GM20000 (cell line): ENCODE measurements around the gene ZER1.
"Not testable (repeated sequence)": the region's sequence is repeated elsewhere in the genome, so short reads cannot be mapped to it uniquely, and the experiment has no call there.

Source experiments
- DNase-seq: peaks from one replicate; pipeline ENCODE4 v3.0.0; 2012; ENCODE audit warnings: low spot score
- TF ChIP-seq, protein P1 (sequence below): IDR thresholded peaks from 2 replicates; pipeline ENCODE4 v1.5.1; 2012; ENCODE audit warnings: mild to moderate bottlenecking, control low read depth; ENCODE audit errors: extremely low read depth, missing control alignments

ZER1 gene

DNA sequence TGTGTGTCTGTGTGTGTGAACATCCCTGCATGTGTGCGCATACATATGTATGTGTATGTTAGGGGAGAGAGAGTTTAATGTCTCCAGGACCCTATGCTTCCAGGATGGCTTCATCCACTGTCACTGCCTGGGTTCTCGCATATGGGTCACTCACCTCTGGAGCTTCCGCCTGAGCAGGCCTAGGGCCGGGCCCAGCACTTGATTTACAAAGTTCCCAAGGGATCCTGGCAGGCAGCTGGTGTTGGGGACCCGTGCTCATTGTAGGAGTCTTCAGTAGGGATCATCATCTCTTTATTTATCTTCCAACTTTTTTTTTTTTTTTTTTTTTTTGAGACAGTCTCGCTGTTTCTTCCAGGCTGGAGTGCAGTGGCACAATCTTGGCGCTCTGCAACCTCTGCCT, 28.3 kb upstream of the ZER1 start:
- TF ChIP-seq, protein P1, sequence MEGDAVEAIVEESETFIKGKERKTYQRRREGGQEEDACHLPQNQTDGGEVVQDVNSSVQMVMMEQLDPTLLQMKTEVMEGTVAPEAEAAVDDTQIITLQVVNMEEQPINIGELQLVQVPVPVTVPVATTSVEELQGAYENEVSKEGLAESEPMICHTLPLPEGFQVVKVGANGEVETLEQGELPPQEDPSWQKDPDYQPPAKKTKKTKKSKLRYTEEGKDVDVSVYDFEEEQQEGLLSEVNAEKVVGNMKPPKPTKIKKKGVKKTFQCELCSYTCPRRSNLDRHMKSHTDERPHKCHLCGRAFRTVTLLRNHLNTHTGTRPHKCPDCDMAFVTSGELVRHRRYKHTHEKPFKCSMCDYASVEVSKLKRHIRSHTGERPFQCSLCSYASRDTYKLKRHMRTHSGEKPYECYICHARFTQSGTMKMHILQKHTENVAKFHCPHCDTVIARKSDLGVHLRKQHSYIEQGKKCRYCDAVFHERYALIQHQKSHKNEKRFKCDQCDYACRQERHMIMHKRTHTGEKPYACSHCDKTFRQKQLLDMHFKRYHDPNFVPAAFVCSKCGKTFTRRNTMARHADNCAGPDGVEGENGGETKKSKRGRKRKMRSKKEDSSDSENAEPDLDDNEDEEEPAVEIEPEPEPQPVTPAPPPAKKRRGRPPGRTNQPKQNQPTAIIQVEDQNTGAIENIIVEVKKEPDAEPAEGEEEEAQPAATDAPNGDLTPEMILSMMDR = no peak
- no peak for DNase-seq

DNA sequence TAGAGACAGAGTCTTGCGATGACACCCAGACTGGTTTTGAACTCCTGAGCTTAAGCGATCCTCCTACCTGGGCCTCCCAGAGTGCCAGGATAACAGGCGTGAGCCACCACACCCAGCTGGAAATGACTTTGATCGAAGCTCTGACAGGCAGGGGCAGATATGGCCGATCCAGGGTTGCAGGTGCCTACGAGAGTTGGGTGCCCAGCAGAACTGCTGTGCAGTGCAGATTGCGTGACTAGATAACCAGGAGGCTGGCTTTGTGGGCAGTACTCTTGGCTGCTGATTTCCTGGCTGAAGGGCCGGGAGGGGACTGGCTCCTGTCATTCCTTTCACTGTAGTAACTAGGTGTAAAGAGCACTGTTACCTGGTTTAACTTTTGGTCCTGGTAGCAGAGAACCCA, 27.2 kb upstream of the ZER1 start:
- no peak for DNase-seq
- TF ChIP-seq, protein P1 = no peak

DNA sequence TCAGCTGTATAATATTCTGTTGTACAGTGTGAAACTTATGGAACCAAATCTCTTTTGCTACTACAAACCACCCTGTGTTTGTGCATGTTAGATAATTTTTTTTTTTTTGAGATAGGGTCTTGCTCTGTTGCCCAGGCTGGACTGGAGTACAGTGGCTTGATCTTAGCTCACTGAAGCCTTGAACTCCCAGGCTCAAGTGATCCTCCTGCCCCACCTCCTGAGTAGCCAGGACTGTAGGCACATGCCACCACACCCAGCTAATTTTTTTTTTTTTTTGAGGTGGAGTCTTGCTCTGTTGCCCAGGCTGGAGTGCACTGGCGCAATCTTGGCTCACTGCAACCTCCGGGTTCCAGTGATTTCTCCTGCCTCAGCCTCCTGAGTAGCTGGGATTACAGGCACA, 23.2 kb upstream of the ZER1 start:
- not testable (repeated sequence) for DNase-seq

DNA sequence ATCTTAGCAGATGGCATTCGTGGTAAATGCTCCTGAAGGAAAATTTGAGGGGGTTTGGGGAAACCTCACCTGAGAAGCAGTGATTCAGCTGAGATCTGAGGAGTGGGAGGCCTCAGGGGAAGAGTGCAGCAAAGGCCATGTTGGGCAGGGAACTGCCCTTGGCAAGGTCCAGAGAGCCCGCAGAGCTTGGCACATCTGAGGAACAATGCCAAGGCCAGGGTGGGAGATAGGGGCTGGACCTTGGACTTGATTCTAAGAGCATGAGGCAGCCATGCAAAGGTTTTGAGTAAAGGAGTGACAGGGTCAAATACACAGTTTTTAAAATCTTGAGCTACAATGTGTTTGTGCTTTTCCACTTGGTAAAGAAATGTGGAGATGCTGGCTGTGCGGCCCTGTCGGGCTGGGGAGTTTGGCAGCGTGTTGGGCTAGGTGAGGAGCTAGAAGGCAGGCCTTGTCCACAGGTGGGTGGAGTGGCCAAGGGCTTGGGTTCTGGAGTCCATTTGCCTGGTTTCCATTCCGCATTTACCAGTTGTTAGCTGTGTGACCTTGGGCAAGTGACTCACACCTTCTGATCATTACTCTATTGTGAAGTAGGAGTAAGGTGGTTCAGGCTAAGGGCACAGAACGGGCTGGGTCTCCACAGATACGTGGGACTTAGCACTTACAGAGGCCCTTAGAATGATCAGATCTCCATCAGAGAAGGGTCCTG, 21.4 kb upstream of the ZER1 start:
- no peak for DNase-seq
- TF ChIP-seq, protein P1 = no peak

DNA sequence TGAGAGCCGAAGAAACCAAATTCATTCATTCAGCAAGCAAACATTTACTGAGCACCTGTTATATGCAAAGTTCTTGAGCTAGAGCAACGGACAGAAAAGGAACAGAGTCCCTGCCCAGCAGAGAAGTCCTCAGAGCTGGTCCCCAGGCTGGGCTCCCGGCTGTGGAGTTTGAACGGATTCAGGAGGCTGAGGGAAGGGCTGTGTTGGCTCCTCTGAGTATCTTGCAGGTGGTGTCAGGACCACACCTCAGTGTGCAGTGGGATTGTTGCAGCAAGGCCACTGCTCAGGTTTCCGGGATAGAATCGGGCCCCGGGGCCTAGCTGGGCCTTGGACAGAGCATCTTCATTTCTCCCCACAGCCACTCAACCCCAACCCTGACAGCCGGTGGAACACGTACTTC, 20.4 kb upstream of the ZER1 start:
- TF ChIP-seq, protein P1 = no peak
- DNase-seq = no peak

DNA sequence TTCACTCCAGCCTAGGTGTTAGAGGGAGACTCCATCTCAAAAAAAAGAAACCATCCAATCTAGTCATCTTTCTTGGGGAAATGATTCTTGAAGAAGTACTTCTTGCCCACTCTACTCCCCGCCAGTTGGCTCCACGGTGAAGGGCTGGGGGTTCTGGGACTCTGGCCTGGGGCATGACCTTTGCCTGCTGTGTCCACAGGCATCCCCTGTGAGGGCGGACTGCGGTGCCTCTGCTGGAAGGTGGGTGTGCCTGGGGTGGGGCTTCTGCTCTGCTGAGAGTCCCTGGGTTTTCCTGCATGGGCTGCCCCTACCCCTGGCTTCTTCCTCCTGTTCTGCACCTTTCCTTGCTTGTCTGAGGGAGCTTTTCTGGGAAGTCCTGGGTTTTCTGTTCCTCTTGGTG, 18.8 kb upstream of the ZER1 start:
- no peak for DNase-seq
- TF ChIP-seq, protein P1 = no peak

DNA sequence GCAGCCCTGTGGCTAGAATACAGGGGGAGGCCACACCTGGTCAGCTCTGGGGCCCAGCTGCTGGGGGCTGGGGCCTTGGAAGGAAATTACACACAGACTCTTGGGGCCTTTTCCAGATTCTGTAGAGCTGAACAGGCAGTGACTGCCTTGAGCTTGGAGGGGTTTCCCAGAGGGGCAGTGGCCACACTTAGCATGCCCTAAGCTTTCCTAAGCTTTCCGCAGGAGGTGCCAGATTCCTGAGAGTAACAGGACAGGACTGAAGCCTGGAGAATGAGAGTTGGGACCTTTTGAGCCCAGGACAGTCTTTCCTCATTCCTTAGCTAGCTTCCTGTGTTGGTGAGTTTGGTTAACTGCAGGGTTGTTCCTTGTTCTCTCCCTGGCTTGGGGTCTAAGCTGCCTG, 16.7 kb upstream of the ZER1 start:
- DNase-seq = no peak
- TF ChIP-seq, protein P1 = no peak

DNA sequence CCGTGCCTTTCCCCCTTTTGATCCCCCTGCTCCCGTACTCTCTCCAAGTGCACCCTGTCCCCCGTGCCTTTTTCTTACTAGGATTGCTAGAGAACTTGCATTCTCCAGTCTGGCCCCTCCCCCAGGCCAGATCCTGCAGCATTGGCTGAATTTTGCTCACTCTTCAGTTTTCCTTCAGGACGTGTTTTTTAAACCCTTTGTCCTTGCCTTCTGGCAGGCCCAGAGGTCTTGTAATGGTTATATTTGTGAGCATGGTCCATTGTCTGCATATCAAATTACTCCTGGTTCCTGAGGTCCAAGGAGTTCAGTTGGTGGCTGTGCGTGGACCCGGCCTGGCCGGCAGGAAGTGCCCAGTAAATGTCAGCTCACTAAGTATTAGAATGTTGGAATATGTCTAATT, 15.9 kb upstream of the ZER1 start:
- TF ChIP-seq, protein P1 = no peak
- peak; percentile 31 for DNase-seq
